ENCODE data around the gene UVRAG. TPM values are rescaled to one million over a fixed set of nuclear protein-coding genes. Genes with fewer than 3 reads are reported as not detected.

UVRAG gene
- total RNA-seq, 1 donor from 2014 or later, result 18.6 TPM

GRCh38 chr11:75777461-75778110 lies 37.4 kb upstream of the UVRAG start:
- H3K27ac Mint-ChIP-seq, result no peak overlapping the region
- H3K4me3 Mint-ChIP-seq, result no peak overlapping the region
- intact Hi-C loops (cut with micrococcal nuclease), result no loop called here
- H3K36me3 Mint-ChIP-seq (ENCODE audit: low read depth), result peaks cover 9% of the 10 kb centered on the region
- no peaks in the 10 kb centered on the region for H3K27me3 Mint-ChIP-seq (ENCODE audit: insufficient read depth)
- no peaks in the 10 kb centered on the region for H3K9me3 Mint-ChIP-seq
- H3K4me1 Mint-ChIP-seq (ENCODE audit: low read depth), result peaks cover 44% of the 10 kb centered on the region
- DNase-seq (ENCODE audit: low spot score), result no peak

GRCh38 chr11:75778962-75779361 lies 36.0 kb upstream of the UVRAG start:
- intact Hi-C loops (cut with micrococcal nuclease), result no loop called here
- no peaks in the 10 kb centered on the region for H3K27me3 Mint-ChIP-seq (ENCODE audit: insufficient read depth)
- DNase-seq (ENCODE audit: low spot score), result no peak
- H3K9me3 Mint-ChIP-seq, result no peaks in the 10 kb centered on the region
- no peak overlapping the region for H3K4me3 Mint-ChIP-seq
- H3K36me3 Mint-ChIP-seq (ENCODE audit: low read depth), result peaks cover 2% of the 10 kb centered on the region
- H3K27ac Mint-ChIP-seq, result no peak overlapping the region
- peaks cover 36% of the 10 kb centered on the region for H3K4me1 Mint-ChIP-seq (ENCODE audit: low read depth)

- intact Hi-C loops (cut with micrococcal nuclease), result no loop called here
- Mint-ChIP-seq H3K4me3 (no peak overlapping the region), H3K27me3 (ENCODE audit: insufficient read depth) (no peaks in the 10 kb centered on the region), H3K27ac (no peak overlapping the region), H3K9me3 (no peaks in the 10 kb centered on the region), H3K4me1 (ENCODE audit: low read depth) (peaks cover 26% of the 10 kb centered on the region), H3K36me3 (ENCODE audit: low read depth) (peaks cover 2% of the 10 kb centered on the region)
- DNase-seq (ENCODE audit: low spot score), result no peak
Observed at GRCh38 chr11:75779960-75780359, 35.0 kb upstream of the UVRAG start.

- Mint-ChIP-seq H3K9me3 (no peaks in the 10 kb centered on the region), H3K4me1 (ENCODE audit: low read depth) (peaks cover 24% of the 10 kb centered on the region), H3K27ac (no peak overlapping the region), H3K4me3 (no peak overlapping the region), H3K27me3 (ENCODE audit: insufficient read depth) (no peaks in the 10 kb centered on the region), H3K36me3 (ENCODE audit: low read depth) (peaks cover 2% of the 10 kb centered on the region)
- intact Hi-C loops (cut with micrococcal nuclease), result no loop called here
- no peak for DNase-seq (ENCODE audit: low spot score)
Observed at GRCh38 chr11:75780888-75781287, 34.1 kb upstream of the UVRAG start.

- Mint-ChIP-seq H3K4me3 (no peak overlapping the region), H3K9me3 (no peaks in the 10 kb centered on the region), H3K27me3 (ENCODE audit: insufficient read depth) (no peaks in the 10 kb centered on the region), H3K27ac (no peak overlapping the region), H3K4me1 (ENCODE audit: low read depth) (peaks cover 20% of the 10 kb centered on the region), H3K36me3 (ENCODE audit: low read depth) (peaks cover 2% of the 10 kb centered on the region)
- no peak for DNase-seq (ENCODE audit: low spot score)
- intact Hi-C loops (cut with micrococcal nuclease), result no loop called here
Observed at GRCh38 chr11:75781296-75781695, 33.7 kb upstream of the UVRAG start.

- DNase-seq (ENCODE audit: low spot score), result no peak
- H3K27ac Mint-ChIP-seq, result no peak overlapping the region
- intact Hi-C loops (cut with micrococcal nuclease), result no loop called here
- H3K9me3 Mint-ChIP-seq, result no peaks in the 10 kb centered on the region
- H3K27me3 Mint-ChIP-seq (ENCODE audit: insufficient read depth), result no peaks in the 10 kb centered on the region
- H3K4me1 Mint-ChIP-seq (ENCODE audit: low read depth), result peaks cover 16% of the 10 kb centered on the region
- H3K4me3 Mint-ChIP-seq, result no peak overlapping the region
- H3K36me3 Mint-ChIP-seq (ENCODE audit: low read depth), result peaks cover 2% of the 10 kb centered on the region
Observed at GRCh38 chr11:75781831-75782230, 33.2 kb upstream of the UVRAG start.

GRCh38 chr11:75782540-75783263 lies 32.3 kb upstream of the UVRAG start:
- Mint-ChIP-seq H3K9me3 (no peaks in the 10 kb centered on the region), H3K4me3 (no peak overlapping the region), H3K27ac (no peak overlapping the region), H3K36me3 (ENCODE audit: low read depth) (no peaks in the 10 kb centered on the region), H3K27me3 (ENCODE audit: insufficient read depth) (peaks cover 2% of the 10 kb centered on the region), H3K4me1 (ENCODE audit: low read depth) (peaks cover 7% of the 10 kb centered on the region)
- intact Hi-C loops (cut with micrococcal nuclease), result no loop called here
- DNase-seq (ENCODE audit: low spot score), result no peak

- Mint-ChIP-seq H3K4me1 (ENCODE audit: low read depth) (no peaks in the 10 kb centered on the region), H3K36me3 (ENCODE audit: low read depth) (no peaks in the 10 kb centered on the region), H3K9me3 (no peaks in the 10 kb centered on the region), H3K27me3 (ENCODE audit: insufficient read depth) (peaks cover 2% of the 10 kb centered on the region), H3K4me3 (no peak overlapping the region), H3K27ac (no peak overlapping the region)
- intact Hi-C loops (cut with micrococcal nuclease), result no loop called here
- no peak for DNase-seq (ENCODE audit: low spot score)
Observed at GRCh38 chr11:75783416-75784084, 31.5 kb upstream of the UVRAG start.

- no peak for DNase-seq (ENCODE audit: low spot score)
- peaks cover 1% of the 10 kb centered on the region for H3K36me3 Mint-ChIP-seq (ENCODE audit: low read depth)
- no peak overlapping the region for H3K27ac Mint-ChIP-seq
- no peak overlapping the region for H3K4me3 Mint-ChIP-seq
- intact Hi-C loops (cut with micrococcal nuclease), result no loop called here
- peaks cover 2% of the 10 kb centered on the region for H3K27me3 Mint-ChIP-seq (ENCODE audit: insufficient read depth)
- no peaks in the 10 kb centered on the region for H3K9me3 Mint-ChIP-seq
- H3K4me1 Mint-ChIP-seq (ENCODE audit: low read depth), result no peaks in the 10 kb centered on the region
Observed at GRCh38 chr11:75784085-75784478, 30.9 kb upstream of the UVRAG start.

- peaks cover 2% of the 10 kb centered on the region for H3K27me3 Mint-ChIP-seq (ENCODE audit: insufficient read depth)
- H3K4me1 Mint-ChIP-seq (ENCODE audit: low read depth), result no peaks in the 10 kb centered on the region
- no peak for DNase-seq (ENCODE audit: low spot score)
- peaks cover 1% of the 10 kb centered on the region for H3K36me3 Mint-ChIP-seq (ENCODE audit: low read depth)
- no peaks in the 10 kb centered on the region for H3K9me3 Mint-ChIP-seq
- H3K27ac Mint-ChIP-seq, result no peak overlapping the region
- intact Hi-C loops (cut with micrococcal nuclease), result no loop called here
- no peak overlapping the region for H3K4me3 Mint-ChIP-seq
Observed at GRCh38 chr11:75784506-75784905, 30.5 kb upstream of the UVRAG start.

- no peaks in the 10 kb centered on the region for H3K9me3 Mint-ChIP-seq
- peaks cover 1% of the 10 kb centered on the region for H3K36me3 Mint-ChIP-seq (ENCODE audit: low read depth)
- H3K27me3 Mint-ChIP-seq (ENCODE audit: insufficient read depth), result peaks cover 2% of the 10 kb centered on the region
- H3K4me3 Mint-ChIP-seq, result no peak overlapping the region
- intact Hi-C loops (cut with micrococcal nuclease), result no loop called here
- no peak for DNase-seq (ENCODE audit: low spot score)
- no peaks in the 10 kb centered on the region for H3K4me1 Mint-ChIP-seq (ENCODE audit: low read depth)
- H3K27ac Mint-ChIP-seq, result no peak overlapping the region
Observed at GRCh38 chr11:75785187-75785586, 29.8 kb upstream of the UVRAG start.

- peaks cover 1% of the 10 kb centered on the region for H3K36me3 Mint-ChIP-seq (ENCODE audit: low read depth)
- DNase-seq (ENCODE audit: low spot score), result no peak
- H3K9me3 Mint-ChIP-seq, result no peaks in the 10 kb centered on the region
- H3K27me3 Mint-ChIP-seq (ENCODE audit: insufficient read depth), result peaks cover 2% of the 10 kb centered on the region
- no peak overlapping the region for H3K4me3 Mint-ChIP-seq
- no peak overlapping the region for H3K27ac Mint-ChIP-seq
- H3K4me1 Mint-ChIP-seq (ENCODE audit: low read depth), result no peaks in the 10 kb centered on the region
- intact Hi-C loops (cut with micrococcal nuclease), result no loop called here
Observed at GRCh38 chr11:75786101-75786736, 28.8 kb upstream of the UVRAG start.

- peaks cover 2% of the 10 kb centered on the region for H3K27me3 Mint-ChIP-seq (ENCODE audit: insufficient read depth)
- DNase-seq (ENCODE audit: low spot score), result no peak
- no peak overlapping the region for H3K4me3 Mint-ChIP-seq
- no peaks in the 10 kb centered on the region for H3K4me1 Mint-ChIP-seq (ENCODE audit: low read depth)
- no peaks in the 10 kb centered on the region for H3K9me3 Mint-ChIP-seq
- intact Hi-C loops (cut with micrococcal nuclease), result no loop called here
- H3K27ac Mint-ChIP-seq, result no peak overlapping the region
- H3K36me3 Mint-ChIP-seq (ENCODE audit: low read depth), result peaks cover 1% of the 10 kb centered on the region
Observed at GRCh38 chr11:75789521-75789920, 25.5 kb upstream of the UVRAG start.
